HT1080 (cell line): ENCODE data around the gene BBS1. TPM values are rescaled to one million over a fixed set of nuclear protein-coding genes. Genes with fewer than 3 reads are reported as not detected.

ENCODE experiments used
- DNase-seq: peaks from one replicate; pipeline ENCODE4 v3.0.0-alpha.2; 2015; ENCODE audit warnings: low read depth
- total RNA-seq: library from RNA; depleted of rRNA; stranded (reverse); fragments of >200 nt; shearing (Covaris generic); gene quantifications from 2 replicates; pipeline ENCODE4 v1.2.3, GENCODE V29; 2014

Gene BBS1
- total RNA-seq, 1 experiment from 2014 or later, result 2.0 TPM

GRCh38 chr11:66548774-66549630 lies 38.6 kb downstream of the BBS1 start:
- no peak for DNase-seq

DNA sequence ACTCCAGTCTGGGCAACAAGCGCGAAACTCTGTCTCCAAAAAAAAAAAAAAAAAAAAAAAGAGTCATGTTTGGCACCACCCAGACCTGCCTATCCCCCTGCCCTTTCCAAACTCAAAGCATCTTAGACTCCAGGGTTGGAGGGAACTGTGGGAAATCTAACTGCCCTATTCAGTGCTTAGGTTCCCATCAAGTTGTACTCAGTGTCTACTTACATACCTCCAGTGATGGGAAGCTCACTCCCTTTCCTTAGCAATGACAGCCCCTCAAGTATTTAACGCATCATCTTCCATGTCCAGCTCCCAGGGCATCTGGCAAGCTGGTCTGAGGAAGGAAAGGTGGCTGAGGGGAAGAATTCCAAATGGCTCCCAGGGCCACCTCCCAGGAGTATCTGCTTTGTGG lies 39.3 kb downstream of the BBS1 start:
- DNase-seq, result no peak

DNA sequence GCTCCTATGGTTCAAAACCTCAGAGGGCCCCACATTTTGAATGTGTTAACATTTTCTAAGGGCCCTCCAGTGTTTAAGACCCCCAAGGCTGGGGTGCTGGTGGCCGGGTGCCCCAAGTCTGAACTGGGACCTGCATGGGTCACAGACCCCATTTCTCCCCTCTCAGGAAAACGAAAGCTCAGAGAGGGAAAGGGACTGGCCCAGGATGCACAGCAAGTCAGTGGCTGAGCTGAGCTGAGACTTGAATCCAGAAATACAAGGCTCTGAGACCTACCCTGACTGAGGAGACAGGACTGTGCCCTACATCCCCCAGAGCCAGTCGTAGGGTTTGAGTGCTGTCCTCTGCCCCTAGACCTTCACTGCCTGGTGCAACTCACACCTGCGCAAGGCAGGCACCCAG lies 40.5 kb downstream of the BBS1 start:
- no peak for DNase-seq

- no peak for DNase-seq
These were observed 44.2 kb downstream of the BBS1 start for GRCh38 chr11:66554602-66555001.

DNA sequence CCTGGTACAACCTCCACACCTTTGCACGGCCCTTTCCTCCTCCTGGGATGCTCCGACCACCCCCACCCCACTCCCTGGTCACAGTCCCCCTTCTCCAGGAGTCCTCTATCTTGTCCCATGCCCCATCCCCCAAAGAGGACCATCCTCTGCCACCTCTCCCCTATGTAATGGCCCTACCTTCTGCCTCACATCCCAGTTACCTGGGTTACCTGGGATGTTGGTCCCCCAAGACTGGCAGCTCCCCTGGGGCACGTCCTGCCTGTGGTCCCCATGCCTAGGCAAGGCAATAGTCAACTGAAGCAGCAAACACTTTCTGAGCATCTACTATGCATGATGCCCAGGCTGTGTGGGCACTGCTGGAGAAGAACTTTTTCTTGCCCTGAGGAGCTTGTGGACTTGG lies 45.0 kb downstream of the BBS1 start:
- no peak for DNase-seq

DNA sequence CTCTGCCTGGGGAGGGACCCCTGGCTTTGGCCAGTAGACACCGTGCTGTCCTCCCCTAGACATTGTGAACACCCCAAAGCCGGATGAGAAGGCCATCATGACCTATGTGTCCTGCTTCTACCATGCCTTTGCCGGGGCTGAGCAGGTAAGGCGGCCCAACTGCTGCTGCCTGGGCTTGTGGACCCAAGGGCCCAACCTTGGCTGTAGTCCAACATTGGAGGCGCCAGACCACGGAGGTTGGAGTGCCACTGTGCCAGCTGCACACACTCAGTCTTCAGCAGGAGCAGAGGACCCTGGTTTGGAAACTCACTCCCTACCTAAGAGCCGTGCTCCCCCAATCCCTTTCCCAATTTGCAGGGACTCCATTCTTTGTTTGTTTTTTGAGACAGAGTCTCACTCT lies 45.7 kb downstream of the BBS1 start:
- no peak for DNase-seq

GRCh38 chr11:66557733-66558326 lies 47.4 kb downstream of the BBS1 start:
- DNase-seq, result no peak

- DNase-seq, result no peak
These were observed 48.9 kb downstream of the BBS1 start for GRCh38 chr11:66559142-66559865.

DNA sequence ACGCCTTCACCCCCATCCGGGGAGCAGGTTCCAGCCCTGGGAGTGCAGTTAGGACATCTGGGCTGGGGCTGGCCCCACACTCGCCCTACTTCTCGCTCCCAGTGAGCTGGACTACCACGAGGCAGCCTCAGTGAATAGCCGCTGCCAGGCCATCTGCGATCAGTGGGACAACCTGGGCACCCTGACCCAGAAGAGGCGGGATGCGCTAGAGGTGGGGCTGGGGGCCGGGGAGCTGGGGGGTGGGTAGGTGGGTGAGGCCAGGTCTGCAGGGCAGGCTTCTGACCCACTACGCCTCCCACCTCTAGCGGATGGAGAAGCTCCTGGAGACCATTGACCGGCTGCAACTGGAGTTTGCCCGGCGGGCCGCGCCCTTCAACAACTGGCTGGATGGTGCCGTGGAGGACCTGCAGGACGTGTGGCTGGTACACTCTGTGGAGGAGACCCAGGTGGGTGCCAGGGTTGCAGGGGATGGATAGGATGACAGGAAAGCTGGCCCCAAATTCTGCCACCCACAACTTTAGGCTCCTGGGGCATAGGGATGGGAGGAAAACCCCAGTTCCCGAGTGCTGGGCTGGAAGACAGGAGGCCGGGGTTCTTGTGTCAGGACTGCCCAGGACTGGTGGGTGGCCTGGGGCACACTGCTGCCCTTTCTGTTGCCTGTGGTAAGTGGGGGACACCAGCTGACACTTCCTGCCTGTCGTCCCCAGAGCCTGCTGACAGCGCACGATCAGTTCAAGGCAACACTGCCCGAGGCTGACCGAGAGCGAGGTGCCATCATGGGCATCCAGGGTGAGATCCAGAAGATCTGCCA lies 49.6 kb downstream of the BBS1 start:
- no peak for DNase-seq

DNA sequence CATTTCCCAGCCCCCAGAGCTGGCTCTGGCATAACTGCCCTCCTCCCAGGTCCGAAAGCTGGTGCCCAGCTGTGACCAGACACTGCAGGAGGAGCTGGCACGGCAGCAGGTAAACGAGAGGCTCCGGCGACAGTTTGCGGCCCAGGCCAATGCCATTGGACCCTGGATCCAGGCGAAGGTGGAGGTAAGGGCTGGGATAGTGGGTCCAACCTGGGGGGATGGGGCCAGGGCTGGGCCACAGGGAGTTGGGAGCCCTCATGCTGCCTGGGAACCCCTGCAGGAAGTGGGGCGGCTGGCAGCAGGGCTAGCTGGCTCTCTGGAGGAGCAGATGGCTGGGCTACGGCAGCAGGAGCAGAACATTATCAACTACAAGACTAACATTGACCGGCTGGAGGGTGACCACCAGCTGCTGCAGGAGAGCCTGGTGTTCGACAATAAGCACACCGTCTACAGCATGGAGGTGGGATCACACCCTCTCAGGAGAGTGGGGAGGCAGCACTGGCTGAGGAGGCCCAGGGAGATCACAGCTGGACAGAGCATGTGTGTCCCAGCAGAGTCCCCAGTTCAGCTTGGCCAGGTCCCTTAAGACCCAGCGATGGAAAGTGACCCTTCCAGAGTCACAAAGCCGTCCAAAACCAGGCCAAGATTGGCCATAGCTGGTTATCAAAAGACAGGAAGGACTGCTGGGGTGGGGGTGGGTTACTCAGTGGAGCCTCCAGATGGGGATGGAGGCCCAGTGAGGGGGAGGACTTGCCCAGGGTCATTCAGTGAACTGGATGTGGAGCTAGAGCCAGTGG lies 50.9 kb downstream of the BBS1 start:
- DNase-seq, result no peak

- no peak for DNase-seq
These were observed 51.5 kb downstream of the BBS1 start for GRCh38 chr11:66561975-66562248.

- no peak for DNase-seq
These were observed 51.8 kb downstream of the BBS1 start for GRCh38 chr11:66562275-66562674.

- DNase-seq, result no peak
These were observed 52.6 kb downstream of the BBS1 start for GRCh38 chr11:66562907-66563583.

DNA sequence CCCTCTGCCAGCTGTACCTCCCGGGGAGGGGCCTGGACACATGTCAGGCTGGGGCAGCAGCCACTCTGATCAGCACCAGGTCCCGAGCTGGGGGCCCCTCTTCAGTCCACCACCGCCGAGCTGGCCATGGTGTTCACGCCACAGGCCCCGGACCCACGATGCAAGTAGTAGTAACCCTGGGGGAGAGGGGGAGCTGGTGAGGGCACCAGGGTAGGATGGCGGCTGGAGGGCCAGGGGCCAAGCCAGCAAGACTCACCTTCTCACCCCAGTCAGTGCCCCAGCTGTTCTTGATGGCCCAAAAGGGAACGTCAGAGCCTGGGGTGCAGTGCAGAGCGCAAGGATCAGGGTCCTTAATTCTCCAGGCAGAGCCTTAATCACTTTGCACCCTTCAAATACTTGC lies 53.4 kb downstream of the BBS1 start:
- DNase-seq, result no peak

- no peak for DNase-seq
These were observed 54.1 kb downstream of the BBS1 start for GRCh38 chr11:66564538-66564937.

- no peak for DNase-seq
These were observed 54.5 kb downstream of the BBS1 start for GRCh38 chr11:66564984-66565383.

GRCh38 chr11:66566221-66566620 lies 55.8 kb downstream of the BBS1 start:
- no peak for DNase-seq

DNA sequence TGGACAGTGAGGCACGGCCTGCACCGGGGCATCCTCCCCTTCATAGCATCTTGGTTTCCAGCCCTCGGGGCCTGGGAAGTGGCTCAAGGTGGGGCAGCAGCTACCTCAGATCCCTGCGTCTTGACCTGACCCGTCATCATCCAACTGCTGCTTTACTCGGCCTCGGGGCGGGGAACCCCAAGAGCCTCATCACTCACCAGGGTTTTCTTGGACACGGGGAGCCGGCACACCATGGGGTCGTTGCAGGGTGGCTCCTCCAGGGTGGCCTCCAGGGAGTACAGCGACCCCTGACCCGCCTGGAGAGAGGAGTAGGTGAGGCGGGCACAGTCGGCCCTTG lies 57.3 kb downstream of the BBS1 start:
- no peak for DNase-seq

DNA sequence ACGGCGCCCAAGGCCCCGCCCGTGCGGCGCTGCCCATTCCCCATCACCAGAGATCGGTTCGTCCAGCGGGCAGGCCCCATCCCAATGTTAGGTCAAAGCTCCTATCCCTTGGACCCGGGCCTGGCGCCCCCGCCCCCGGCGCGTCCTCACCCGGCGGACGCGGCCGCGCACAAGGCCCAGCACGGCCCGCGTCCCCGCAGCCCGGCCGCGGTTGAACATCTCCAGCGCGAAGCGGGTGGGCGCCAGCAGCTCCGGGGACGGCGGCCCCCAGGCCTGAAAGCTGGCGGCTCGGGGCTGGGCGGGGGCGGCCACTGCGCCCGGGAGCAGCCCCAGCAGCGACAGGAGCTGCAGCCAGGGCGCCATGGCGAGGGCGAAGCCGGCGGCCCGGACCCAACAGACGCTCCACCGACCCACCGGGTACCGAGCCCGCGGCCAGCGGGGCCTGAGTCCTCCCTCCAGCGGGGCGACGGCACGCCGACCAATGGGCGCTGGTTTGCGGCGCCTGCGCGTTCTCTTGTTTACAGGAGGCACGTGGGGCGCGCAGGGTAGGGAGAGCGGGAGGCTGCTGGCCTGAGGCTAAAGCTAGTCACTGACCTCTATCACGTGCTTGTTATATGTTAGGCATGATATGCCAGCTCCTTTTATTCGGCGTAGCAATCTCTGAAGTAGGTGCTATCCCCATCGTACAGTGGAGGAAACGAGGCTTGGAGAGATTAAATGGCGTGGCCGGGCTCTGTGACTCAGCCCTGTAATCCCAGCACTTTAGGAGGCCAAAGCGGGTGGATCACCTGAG lies 57.9 kb downstream of the BBS1 start, which contains the start of gene CTSF:
Gene CTSF (minus strand): TSS at position 483 of the 793 bp plus-strand sequence. CDS start 120 bp downstream, at position 363.
- DNase-seq, result peak; percentile 69

DNA sequence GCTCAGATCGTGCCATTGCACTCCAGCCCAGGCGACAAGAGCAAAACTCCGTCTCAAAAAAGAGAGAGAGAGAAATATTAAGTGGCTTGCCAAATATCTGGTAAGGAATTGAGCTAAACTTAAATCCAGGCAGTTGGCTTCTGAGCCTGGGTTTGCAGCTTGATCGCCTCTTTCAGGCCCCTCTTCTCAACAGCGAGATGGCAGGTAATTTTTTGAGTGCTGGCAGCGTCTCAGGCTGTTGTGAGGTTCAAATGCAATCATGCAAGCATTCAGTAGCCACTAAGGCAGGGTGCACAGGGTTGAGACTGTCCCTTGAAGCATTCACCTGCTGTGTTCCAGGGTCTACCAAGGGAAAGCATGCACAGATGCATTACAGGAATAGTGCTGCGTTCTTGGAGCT lies 58.6 kb downstream of the BBS1 start:
- DNase-seq, result no peak
